ENCODE measurements around the gene MEAF6.

Gene MEAF6

GRCh38 chr1:37473431-37474045, 41.0 kb downstream of the MEAF6 start:
- DNase-seq (ENCODE audit: low read depth), result no peak

- DNase-seq (ENCODE audit: low read depth), result no peak
These were observed 41.6 kb downstream of the MEAF6 start for GRCh38 chr1:37472994-37473393.

- no peak for DNase-seq (ENCODE audit: low read depth)
These were observed 42.3 kb downstream of the MEAF6 start for GRCh38 chr1:37472281-37472680.

- no peak for DNase-seq (ENCODE audit: low read depth)
These were observed 43.0 kb downstream of the MEAF6 start for GRCh38 chr1:37471345-37472231.

GRCh38 chr1:37469386-37469785, 45.2 kb downstream of the MEAF6 start:
- no peak for DNase-seq (ENCODE audit: low read depth)

- no peak for DNase-seq (ENCODE audit: low read depth)
These were observed 46.5 kb downstream of the MEAF6 start for GRCh38 chr1:37468037-37468436.

GRCh38 chr1:37465593-37466517, 48.7 kb downstream of the MEAF6 start:
- no peak for DNase-seq (ENCODE audit: low read depth)

GRCh38 chr1:37464443-37464842, 50.1 kb downstream of the MEAF6 start:
- no peak for DNase-seq (ENCODE audit: low read depth)

- DNase-seq (ENCODE audit: low read depth), result no peak
These were observed 52.7 kb downstream of the MEAF6 start for GRCh38 chr1:37461698-37462436.

GRCh38 chr1:37458551-37458950, 56.0 kb downstream of the MEAF6 start:
- DNase-seq (ENCODE audit: low read depth), result no peak

- no peak for DNase-seq (ENCODE audit: low read depth)
These were observed 58.0 kb downstream of the MEAF6 start for GRCh38 chr1:37456614-37457013.

- DNase-seq (ENCODE audit: low read depth), result no peak
These were observed 59.0 kb downstream of the MEAF6 start for GRCh38 chr1:37455516-37455915.

- DNase-seq (ENCODE audit: low read depth), result no peak
These were observed 60.9 kb downstream of the MEAF6 start for GRCh38 chr1:37453647-37454046.

GRCh38 chr1:37452416-37452815, 62.1 kb downstream of the MEAF6 start:
- DNase-seq (ENCODE audit: low read depth), result no peak

- no peak for DNase-seq (ENCODE audit: low read depth)
These were observed 64.6 kb downstream of the MEAF6 start for GRCh38 chr1:37449936-37450335.

- DNase-seq (ENCODE audit: low read depth), result no peak
These were observed 65.7 kb downstream of the MEAF6 start for GRCh38 chr1:37448691-37449417.

GRCh38 chr1:37448185-37448584, 66.4 kb downstream of the MEAF6 start:
- DNase-seq (ENCODE audit: low read depth), result no peak

- DNase-seq (ENCODE audit: low read depth), result no peak
These were observed 67.7 kb downstream of the MEAF6 start for GRCh38 chr1:37446874-37447273.

- no peak for DNase-seq (ENCODE audit: low read depth)
These were observed 71.9 kb downstream of the MEAF6 start for GRCh38 chr1:37442644-37443043.

All from stimulated activated CD8-positive, alpha-beta memory T cell treated with anti-CD3 and anti-CD28 coated beads, Interleukin-15, amount 100 ng/mL, for 1 hour (primary cell).